ENCODE measurements around the gene IFNA1. TPM values are rescaled to one million over a fixed set of nuclear protein-coding genes. Genes with fewer than 3 reads are reported as not detected.

The IFNA1 gene
- total RNA-seq: not detected in 2 replicates

DNA sequence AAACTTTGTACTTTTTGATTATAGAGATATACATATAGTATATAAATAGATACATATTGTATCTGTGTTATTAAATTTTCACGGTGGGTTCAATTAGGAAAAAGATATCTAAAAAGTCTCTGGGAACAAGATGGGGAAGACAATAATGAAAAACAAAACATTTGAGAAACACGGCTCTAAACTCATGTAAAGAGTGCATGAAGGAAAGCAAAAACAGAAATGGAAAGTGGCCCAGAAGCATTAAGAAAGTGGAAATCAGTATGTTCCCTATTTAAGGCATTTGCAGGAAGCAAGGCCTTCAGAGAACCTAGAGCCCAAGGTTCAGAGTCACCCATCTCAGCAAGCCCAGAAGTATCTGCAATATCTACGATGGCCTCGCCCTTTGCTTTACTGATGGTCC, at the start of gene IFNA1:
IFNA1 (plus strand) TSS at position 301 of the 400 bp plus-strand sequence; CDS start at position 370, 69 bp downstream.

DNA sequence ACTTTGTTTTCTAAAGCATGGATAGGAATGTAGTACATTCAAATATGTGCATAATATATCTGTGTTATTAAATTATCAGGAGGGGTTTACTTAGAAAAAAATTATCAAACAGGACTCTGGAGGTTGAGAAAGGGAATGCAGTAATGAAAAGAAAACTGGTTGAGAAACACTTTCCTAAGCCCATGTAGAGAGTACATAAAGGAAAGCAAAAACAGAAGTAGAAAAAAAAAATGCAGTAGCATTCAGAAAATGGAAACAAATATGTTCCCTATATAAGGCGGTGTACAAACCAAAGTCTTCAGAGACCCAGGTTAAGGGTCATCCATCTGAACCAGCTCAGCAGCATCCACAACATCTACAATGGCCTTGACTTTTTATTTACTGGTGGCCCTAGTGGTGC, 31.4 kb upstream of the IFNA1 start, which contains the start of gene IFNA8:
IFNA8 (plus strand) TSS at position 301 of the 400 bp plus-strand sequence; CDS start at position 361, 60 bp downstream.

DNA sequence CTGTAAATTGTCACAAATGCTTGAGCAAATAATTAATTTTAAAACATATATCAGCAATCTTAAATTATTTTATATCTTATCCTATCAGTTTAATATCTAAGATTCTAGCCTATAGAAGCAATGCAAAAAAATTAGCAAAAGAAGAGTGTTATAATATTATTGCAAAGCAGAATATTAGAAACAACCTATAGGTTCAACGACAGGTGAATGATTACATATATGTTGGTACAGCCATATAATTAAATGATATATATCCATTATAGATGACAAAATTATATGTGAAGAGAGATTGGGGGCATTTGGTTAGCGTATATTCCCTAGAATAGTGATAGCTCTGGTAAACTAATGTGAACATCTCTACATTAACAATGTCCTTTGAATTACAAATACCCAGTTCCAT, 42.0 kb downstream of the IFNA1 start, which contains the start of gene IFNE:
IFNE (minus strand) TSS at position 101 of the 400 bp plus-strand sequence. CDS start 619 bp downstream, outside the sequence.

Other genes with a start within 250 kb of the IFNA1 start
- gene IFNA7, start 238.2 kb upstream of the IFNA1 start, total RNA-seq: not detected in 2 replicates
- not detected in 2 replicates for gene IFNA10, start 233.3 kb upstream of the IFNA1 start, total RNA-seq
- not detected in 2 replicates for gene IFNA16, start 223.1 kb upstream of the IFNA1 start, total RNA-seq
- gene IFNA17, start 212.2 kb upstream of the IFNA1 start, total RNA-seq: not detected in 2 replicates
- gene IFNA14, start 200.4 kb upstream of the IFNA1 start, total RNA-seq: not detected in 2 replicates
- gene IFNA5, start 135.1 kb upstream of the IFNA1 start, total RNA-seq: not detected in 2 replicates
- 38.1 and 47.9 TPM in 2 replicates for gene KLHL9, start 105.0 kb upstream of the IFNA1 start, total RNA-seq
- gene IFNA6, start 89.6 kb upstream of the IFNA1 start, total RNA-seq: not detected in 2 replicates
- not detected in 2 replicates for gene IFNA13, start 72.4 kb upstream of the IFNA1 start, total RNA-seq
- not detected in 2 replicates for gene IFNA2, start 55.0 kb upstream of the IFNA1 start, total RNA-seq
- not detected in 2 replicates for gene IFNA8, start 31.3 kb upstream of the IFNA1 start, total RNA-seq
- 4.4 and 9.6 TPM in 2 replicates for gene IFNE, start 41.9 kb downstream of the IFNA1 start, total RNA-seq